Neural progenitor cell (in vitro differentiated cells): ENCODE measurements around the gene LSM3.

Source experiments
- EZH2 ChIP-seq: fragments of 200-600 bp; sonication (generic); IDR thresholded peaks from 2 replicates; pipeline ENCODE4 v1.6.1; 2017; ENCODE audit warnings: antibody characterized with exemption, mild to moderate bottlenecking, moderate library complexity
- TF ChIP-seq, protein P1 (sequence below): fragments of 200-600 bp; sonication (generic); IDR thresholded peaks from 2 replicates; pipeline ENCODE4 v1.5.1; 2017; ENCODE audit warnings: antibody characterized with exemption, mild to moderate bottlenecking

DNA sequence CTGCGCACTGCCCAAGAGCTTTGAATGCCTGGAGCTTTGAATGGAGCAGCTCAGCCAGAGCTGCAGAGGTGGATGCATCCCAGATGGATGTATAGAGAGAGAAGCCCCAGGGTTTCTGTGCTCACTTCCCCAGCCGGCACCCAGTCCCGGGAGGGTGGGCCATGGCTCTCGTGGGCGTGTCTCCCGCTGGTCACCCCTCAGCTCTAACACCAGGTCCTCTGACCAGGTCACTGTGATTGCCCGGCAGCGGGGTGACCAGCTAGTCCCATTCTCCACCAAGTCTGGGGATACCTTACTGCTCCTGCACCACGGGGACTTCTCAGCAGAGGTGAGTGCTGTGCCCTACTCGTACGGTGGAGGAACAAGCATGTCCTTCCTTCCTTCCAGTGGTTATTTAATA lies 43.0 kb upstream of the LSM3 start:
- TF ChIP-seq, protein P1, sequence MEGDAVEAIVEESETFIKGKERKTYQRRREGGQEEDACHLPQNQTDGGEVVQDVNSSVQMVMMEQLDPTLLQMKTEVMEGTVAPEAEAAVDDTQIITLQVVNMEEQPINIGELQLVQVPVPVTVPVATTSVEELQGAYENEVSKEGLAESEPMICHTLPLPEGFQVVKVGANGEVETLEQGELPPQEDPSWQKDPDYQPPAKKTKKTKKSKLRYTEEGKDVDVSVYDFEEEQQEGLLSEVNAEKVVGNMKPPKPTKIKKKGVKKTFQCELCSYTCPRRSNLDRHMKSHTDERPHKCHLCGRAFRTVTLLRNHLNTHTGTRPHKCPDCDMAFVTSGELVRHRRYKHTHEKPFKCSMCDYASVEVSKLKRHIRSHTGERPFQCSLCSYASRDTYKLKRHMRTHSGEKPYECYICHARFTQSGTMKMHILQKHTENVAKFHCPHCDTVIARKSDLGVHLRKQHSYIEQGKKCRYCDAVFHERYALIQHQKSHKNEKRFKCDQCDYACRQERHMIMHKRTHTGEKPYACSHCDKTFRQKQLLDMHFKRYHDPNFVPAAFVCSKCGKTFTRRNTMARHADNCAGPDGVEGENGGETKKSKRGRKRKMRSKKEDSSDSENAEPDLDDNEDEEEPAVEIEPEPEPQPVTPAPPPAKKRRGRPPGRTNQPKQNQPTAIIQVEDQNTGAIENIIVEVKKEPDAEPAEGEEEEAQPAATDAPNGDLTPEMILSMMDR, result no peak
- TF ChIP-seq EZH2, result no peak
